Neural cell (in vitro differentiated cells): ENCODE data around the gene GCK. TPM values are rescaled to one million over a fixed set of nuclear protein-coding genes. Genes with fewer than 3 reads are reported as not detected.

Experiments
- H2AFZ ChIP-seq: fragments of 200-600, 300-800 bp; sonication (generic), shearing (Covaris generic); 2 replicates; pipeline ENCODE4 v1.6.0; 2014; ENCODE audit warnings: low read depth, mild to moderate bottlenecking, antibody characterized with exemption, low read length, moderate library complexity
- H3F3A ChIP-seq: fragments of 200-600 bp; shearing (Covaris generic); 2 replicates; pipeline ENCODE4 v1.6.1; 2016; ENCODE audit warnings: mild to moderate bottlenecking, moderate library complexity, mixed read lengths, antibody characterized with exemption, low read length; ENCODE audit not compliant: insufficient read depth, poor library complexity, severe bottlenecking
- H3K27ac ChIP-seq: fragments of 200-600, 300-800 bp; sonication (generic), shearing (Covaris generic); 2 replicates; pipeline ENCODE4 v1.5.1; 2014; ENCODE audit warnings: mild to moderate bottlenecking, low read length, moderate library complexity
- H3K27me3 ChIP-seq: fragments of 300-800, 200-600 bp; sonication (generic), shearing (Covaris generic); 2 replicates; pipeline ENCODE4 v1.6.0; 2014; ENCODE audit warnings: mild to moderate bottlenecking, low read depth, low read length, moderate library complexity; ENCODE audit not compliant: insufficient read depth
- H3K36me3 ChIP-seq: fragments of 300-800, 200-600 bp; sonication (generic), shearing (Covaris generic); 2 replicates; pipeline ENCODE4 v1.5.1; 2014; ENCODE audit warnings: mild to moderate bottlenecking, antibody characterized with exemption, low read length, moderate library complexity; ENCODE audit not compliant: insufficient read depth
- H3K4me2 ChIP-seq: fragments of 300-800, 200-600 bp; sonication (generic), shearing (Covaris generic); 2 replicates; pipeline ENCODE4 v1.6.0; 2014; ENCODE audit warnings: mild to moderate bottlenecking, low read length
- H3K4me3 ChIP-seq: fragments of 300-800, 200-600 bp; sonication (generic), shearing (Covaris generic); 2 replicates; pipeline ENCODE4 v1.5.1; 2014; ENCODE audit warnings: mild to moderate bottlenecking, low read length, moderate library complexity
- H3K79me2 ChIP-seq: fragments of 200-600 bp; shearing (Covaris generic); replicated peaks from 2 replicates; pipeline ENCODE4 v1.6.0; 2014; ENCODE audit warnings: mild to moderate bottlenecking, low read length, moderate library complexity; ENCODE audit not compliant: insufficient read depth
- H3K9ac ChIP-seq: fragments of 300-800, 200-600 bp; sonication (generic), shearing (Covaris generic); 2 replicates; pipeline ENCODE4 v1.6.1; 2016; ENCODE audit warnings: mild to moderate bottlenecking, low read length, mixed read lengths
- H3K9me2 ChIP-seq: fragments of 200-600 bp; shearing (Covaris generic); 2 replicates; pipeline ENCODE4 v1.6.1; 2016; ENCODE audit warnings: mild to moderate bottlenecking, low read length, mixed read lengths; ENCODE audit not compliant: insufficient read depth
- H3K9me3 ChIP-seq: fragments of 200-600, 300-800 bp; sonication (generic), shearing (Covaris generic); 2 replicates; pipeline ENCODE4 v1.6.1; 2016; ENCODE audit warnings: mild to moderate bottlenecking, mixed run types, low read length, moderate library complexity, mixed read lengths
- H4K20me1 ChIP-seq: fragments of 200-600 bp; shearing (Covaris generic); 2 replicates; pipeline ENCODE4 v1.6.1; 2016; ENCODE audit warnings: mild to moderate bottlenecking, mixed run types; ENCODE audit not compliant: insufficient read depth
- CTCF ChIP-seq: fragments of 450-650 bp; IDR thresholded peaks from 2 replicates; pipeline ENCODE4 v1.5.1; 2014; ENCODE audit warnings: antibody characterized with exemption, mild to moderate bottlenecking, moderate library complexity; ENCODE audit not compliant: poor library complexity, severe bottlenecking
- EP300 ChIP-seq: fragments of 450-650 bp; conservative IDR thresholded peaks from 2 replicates; pipeline ENCODE4 v1.6.1; 2014; ENCODE audit warnings: antibody characterized with exemption, mild to moderate bottlenecking, moderate library complexity; ENCODE audit not compliant: poor library complexity, severe bottlenecking
- EZH2 ChIP-seq: fragments of 200-600, 300-800 bp; shearing (Covaris generic), sonication (generic); IDR thresholded peaks from 2 replicates; pipeline ENCODE4 v1.6.1; 2014; ENCODE audit warnings: antibody characterized with exemption, low read length, borderline replicate concordance, mild to moderate bottlenecking; ENCODE audit not compliant: insufficient read depth, poor library complexity, severe bottlenecking
- MXI1 ChIP-seq: fragments of 450-650 bp; conservative IDR thresholded peaks from 2 replicates; pipeline ENCODE4 v1.6.1; 2014; ENCODE audit warnings: antibody characterized with exemption, mild to moderate bottlenecking; ENCODE audit not compliant: poor library complexity, severe bottlenecking
- POLR2AphosphoS5 ChIP-seq: IDR thresholded peaks from 2 replicates; pipeline ENCODE4 v1.6.1; 2012
- RAD21 ChIP-seq: fragments of 450-650 bp; conservative IDR thresholded peaks from 2 replicates; pipeline ENCODE4 v1.6.1; 2014; ENCODE audit warnings: antibody characterized with exemption, mild to moderate bottlenecking, moderate library complexity
- REST ChIP-seq: IDR thresholded peaks from 2 replicates; pipeline ENCODE4 v1.6.1; 2012; ENCODE audit warnings: borderline replicate concordance
- SMC3 ChIP-seq: fragments of 450-650 bp; conservative IDR thresholded peaks from 2 replicates; pipeline ENCODE4 v1.6.1; 2014; ENCODE audit warnings: antibody characterized with exemption, mild to moderate bottlenecking, moderate library complexity; ENCODE audit not compliant: poor library complexity
- TAF1 ChIP-seq: IDR thresholded peaks from 2 replicates; pipeline ENCODE4 v1.6.1; 2012; ENCODE audit warnings: low read depth
- polyA plus RNA-seq: library from polyadenylated mRNA; depleted of rRNA; stranded (reverse); fragments of >200 nt; gene quantifications from 2 replicates; pipeline ENCODE4 v1.2.3, GENCODE V29; 2014

Gene GCK
- polyA plus RNA-seq, 1 donor from 2014 or later, result 7.4 TPM

- no peak overlapping the region for H3K4me3 ChIP-seq
Observed at GRCh38 chr7:44218418-44219201, 29.4 kb upstream of the GCK start.

More at GRCh38 chr7:44218418-44219201, 29.4 kb upstream of the GCK start:
- Histone ChIP-seq H3K9ac (no peak overlapping the region), H3K4me2 (no peak overlapping the region), H3K79me2 (no peaks in the 10 kb centered on the region), H3K36me3 (no peaks in the 10 kb centered on the region), H3F3A (no peaks in the 10 kb centered on the region), H3K27me3 (no peaks in the 10 kb centered on the region), H2AFZ (no peak overlapping the region), H3K9me3 (peaks cover 5% of the 10 kb centered on the region), H3K9me2 (no peaks in the 10 kb centered on the region), H4K20me1 (no peaks in the 10 kb centered on the region), H3K27ac (no peak overlapping the region)
- TF ChIP-seq RAD21 (no peak), SMC3 (no peak), MXI1 (no peak), EP300 (no peak), TAF1 (no peak), REST (no peak), POLR2AphosphoS5 (no peak), EZH2 (no peak), CTCF (no peak)
